ENCODE data around the gene KIRREL3. TPM values are rescaled to one million over a fixed set of nuclear protein-coding genes. Genes with fewer than 3 reads are reported as not detected.

The KIRREL3 gene
- total RNA-seq, 1 donor from 2014 or later = 0.82 TPM

- H3K27ac Mint-ChIP-seq (ENCODE audit: unreplicated experiment) = no peak overlapping the region
- DNase-seq (ENCODE audit: low read depth, low spot score) = no peak
- no peaks in the 10 kb centered on the region for H3K9me3 Mint-ChIP-seq
- H3K4me3 Mint-ChIP-seq = no peak overlapping the region
- no peak for TF ChIP-seq CTCF (conservative IDR thresholded peaks at IDR 0.05)
- no peaks in the 10 kb centered on the region for H3K27me3 Mint-ChIP-seq (ENCODE audit: low read depth)
- H3K36me3 Mint-ChIP-seq (ENCODE audit: low read depth) = no peaks in the 10 kb centered on the region
- H3K4me1 Mint-ChIP-seq = peaks cover 7% of the 10 kb centered on the region
Observed at GRCh38 chr11:126461096-126461440, 539.5 kb downstream of the KIRREL3 start.

- no peaks in the 10 kb centered on the region for H3K27me3 Mint-ChIP-seq (ENCODE audit: low read depth)
Observed at GRCh38 chr11:126460417-126461095, 540.0 kb downstream of the KIRREL3 start.

GRCh38 chr11:126459691-126460281, 540.8 kb downstream of the KIRREL3 start:
- Mint-ChIP-seq H3K27me3 (ENCODE audit: low read depth) (no peaks in the 10 kb centered on the region), H3K27ac (ENCODE audit: unreplicated experiment) (peak overlapping the region; percentile 74), H3K4me3 (no peak overlapping the region), H3K4me1 (peaks cover 7% of the 10 kb centered on the region), H3K36me3 (ENCODE audit: low read depth) (no peaks in the 10 kb centered on the region), H3K9me3 (no peaks in the 10 kb centered on the region)
- no peak for DNase-seq (ENCODE audit: low read depth, low spot score)
- TF ChIP-seq CTCF (conservative IDR thresholded peaks at IDR 0.05) = no peak

More at GRCh38 chr11:126460417-126461095, 540.0 kb downstream of the KIRREL3 start:
- no peak for TF ChIP-seq CTCF (conservative IDR thresholded peaks at IDR 0.05)
- Mint-ChIP-seq H3K4me1 (peaks cover 7% of the 10 kb centered on the region), H3K36me3 (ENCODE audit: low read depth) (no peaks in the 10 kb centered on the region), H3K27ac (ENCODE audit: unreplicated experiment) (no peak overlapping the region), H3K4me3 (no peak overlapping the region), H3K9me3 (no peaks in the 10 kb centered on the region)
- DNase-seq (ENCODE audit: low read depth, low spot score) = no peak

- no peak for TF ChIP-seq CTCF (conservative IDR thresholded peaks at IDR 0.05)
Observed at GRCh38 chr11:126457817-126458216, 542.8 kb downstream of the KIRREL3 start.

GRCh38 chr11:126456783-126457542, 543.6 kb downstream of the KIRREL3 start:
- H3K27me3 Mint-ChIP-seq (ENCODE audit: low read depth) = no peaks in the 10 kb centered on the region
- peaks cover 10% of the 10 kb centered on the region for H3K4me1 Mint-ChIP-seq

More at GRCh38 chr11:126457817-126458216, 542.8 kb downstream of the KIRREL3 start:
- Mint-ChIP-seq H3K27me3 (ENCODE audit: low read depth) (no peaks in the 10 kb centered on the region), H3K4me3 (no peak overlapping the region), H3K36me3 (ENCODE audit: low read depth) (no peaks in the 10 kb centered on the region), H3K27ac (ENCODE audit: unreplicated experiment) (no peak overlapping the region), H3K4me1 (peaks cover 7% of the 10 kb centered on the region), H3K9me3 (no peaks in the 10 kb centered on the region)
- no peak for DNase-seq (ENCODE audit: low read depth, low spot score)

More at GRCh38 chr11:126456783-126457542, 543.6 kb downstream of the KIRREL3 start:
- no peak for TF ChIP-seq CTCF (conservative IDR thresholded peaks at IDR 0.05)
- no peak for DNase-seq (ENCODE audit: low read depth, low spot score)
- no peaks in the 10 kb centered on the region for H3K36me3 Mint-ChIP-seq (ENCODE audit: low read depth)
- H3K9me3 Mint-ChIP-seq = no peaks in the 10 kb centered on the region
- no peak overlapping the region for H3K4me3 Mint-ChIP-seq
- no peak overlapping the region for H3K27ac Mint-ChIP-seq (ENCODE audit: unreplicated experiment)

Measured in neural crest cell (in vitro differentiated cells).